Activated T-helper 1 cell treated with Interleukin-2 at 50 U/mL for 16 hours (primary cell): ENCODE results near the gene IPPK.

Experiments
- DNase-seq: peaks from one replicate; pipeline ENCODE4 v3.0.0-alpha.2; 2020; ENCODE audit warnings: low read depth

Gene IPPK

GRCh38 chr9:92656537-92656925 lies 13.4 kb downstream of the IPPK start:
- no peak for DNase-seq

GRCh38 chr9:92655896-92656536 lies 13.9 kb downstream of the IPPK start:
- DNase-seq = no peak

GRCh38 chr9:92655366-92655765 lies 14.6 kb downstream of the IPPK start:
- DNase-seq = no peak

- no peak for DNase-seq
Observed at GRCh38 chr9:92654481-92655301, 15.2 kb downstream of the IPPK start.

- no peak for DNase-seq
Observed at GRCh38 chr9:92652461-92652860, 17.5 kb downstream of the IPPK start.

GRCh38 chr9:92650839-92651621 lies 18.9 kb downstream of the IPPK start:
- DNase-seq = no peak

GRCh38 chr9:92650296-92650695 lies 19.6 kb downstream of the IPPK start:
- DNase-seq = no peak

GRCh38 chr9:92649007-92649406 lies 20.9 kb downstream of the IPPK start:
- DNase-seq = no peak

GRCh38 chr9:92648474-92648971 lies 21.4 kb downstream of the IPPK start:
- no peak for DNase-seq

GRCh38 chr9:92647671-92648473 lies 22.1 kb downstream of the IPPK start:
- no peak for DNase-seq

GRCh38 chr9:92645041-92645440 lies 24.9 kb downstream of the IPPK start:
- no peak for DNase-seq

GRCh38 chr9:92644278-92644677 lies 25.7 kb downstream of the IPPK start:
- DNase-seq = no peak

GRCh38 chr9:92642564-92642963 lies 27.4 kb downstream of the IPPK start:
- no peak for DNase-seq

GRCh38 chr9:92642041-92642451 lies 27.9 kb downstream of the IPPK start:
- no peak for DNase-seq

GRCh38 chr9:92641092-92641809 lies 28.7 kb downstream of the IPPK start:
- DNase-seq = no peak

- DNase-seq = no peak
Observed at GRCh38 chr9:92640398-92641091, 29.4 kb downstream of the IPPK start.

- no peak for DNase-seq
Observed at GRCh38 chr9:92639791-92640271, 30.1 kb downstream of the IPPK start.

- no peak for DNase-seq
Observed at GRCh38 chr9:92639124-92639523, 30.8 kb downstream of the IPPK start.

GRCh38 chr9:92638621-92639101 lies 31.3 kb downstream of the IPPK start:
- DNase-seq = no peak
